NCI-H82 (cell line): Measurements from ENCODE around the gene KLK12.

Experiments used
- DNase-seq: peaks from one replicate; lab custom pipeline; 2025; lab: John Stamatoyannopoulos, UW

KLK12 gene

DNA sequence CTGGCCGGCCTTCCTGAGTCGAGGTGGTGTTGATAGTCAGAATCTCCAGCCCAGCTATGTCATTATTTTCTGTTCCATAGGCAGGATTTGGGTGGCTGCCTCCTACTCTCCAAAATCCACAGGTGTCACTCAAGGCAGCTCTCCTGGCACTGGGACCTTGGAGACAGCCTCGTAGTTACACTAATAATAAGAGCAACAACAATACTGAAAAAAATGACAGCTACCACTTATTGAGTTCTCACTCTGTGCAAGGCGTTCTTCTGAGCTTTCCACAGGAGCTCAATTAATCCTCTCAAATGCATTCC lies 12.2 kb upstream of the KLK12 start:
- DNase-seq, result no peak

DNA sequence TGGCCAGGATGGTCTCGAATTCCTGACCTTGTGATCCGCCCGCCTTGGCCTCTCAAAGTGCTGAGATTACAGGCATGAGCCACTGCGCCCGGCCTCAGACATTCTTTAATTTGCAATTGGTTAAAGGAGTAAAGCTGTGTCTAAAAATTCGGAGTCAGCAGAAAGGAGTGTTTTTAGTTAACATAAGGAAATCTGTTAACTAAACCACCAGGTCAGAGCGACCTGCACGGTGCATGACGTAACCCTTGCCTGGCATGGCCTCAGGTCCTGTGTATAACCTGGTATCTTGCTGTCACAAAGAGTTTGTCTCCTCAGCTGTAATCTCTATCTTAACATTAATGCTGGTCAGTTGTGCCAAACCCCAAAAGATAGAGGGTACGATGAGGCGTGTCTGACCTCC lies 9.5 kb upstream of the KLK12 start:
- DNase-seq, result no peak

DNA sequence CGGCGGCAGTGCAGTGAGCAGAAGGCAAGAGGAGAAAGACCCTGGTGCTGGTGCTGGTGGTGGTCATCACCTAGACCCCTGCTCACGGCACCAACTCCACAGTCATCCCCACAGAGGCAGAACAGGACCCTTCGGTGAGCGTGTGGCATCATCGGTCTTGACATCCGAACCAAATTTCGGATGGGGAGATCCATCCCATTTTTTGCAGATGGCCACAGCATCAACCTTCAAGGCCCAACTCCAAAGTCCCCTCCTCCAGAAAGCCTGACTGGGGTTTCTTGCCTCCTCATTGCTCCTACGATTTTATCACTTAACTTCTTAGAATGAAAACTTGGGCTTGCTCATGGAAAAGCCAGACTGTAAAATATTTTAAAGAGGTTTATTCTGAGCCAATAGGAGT lies 8.7 kb upstream of the KLK12 start:
- DNase-seq, result no peak

DNA sequence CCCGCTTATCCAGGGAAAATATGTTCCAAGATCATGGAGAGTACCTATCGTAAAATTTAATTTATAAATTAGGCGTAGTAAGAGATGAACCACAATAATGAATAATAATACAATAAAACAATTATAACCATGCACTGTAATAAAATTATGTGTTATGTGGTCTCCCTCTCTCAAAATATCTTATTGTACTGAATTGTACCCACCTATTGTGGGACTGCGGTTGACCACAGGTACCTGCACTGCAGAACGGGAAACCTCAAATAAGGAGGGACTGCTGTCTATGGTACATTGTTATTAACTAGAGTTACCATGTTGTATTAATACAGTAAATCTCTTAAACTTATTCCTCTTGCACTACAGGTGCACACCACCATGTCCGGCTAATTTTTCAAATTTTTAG lies 5.3 kb upstream of the KLK12 start:
- no peak for DNase-seq

DNA sequence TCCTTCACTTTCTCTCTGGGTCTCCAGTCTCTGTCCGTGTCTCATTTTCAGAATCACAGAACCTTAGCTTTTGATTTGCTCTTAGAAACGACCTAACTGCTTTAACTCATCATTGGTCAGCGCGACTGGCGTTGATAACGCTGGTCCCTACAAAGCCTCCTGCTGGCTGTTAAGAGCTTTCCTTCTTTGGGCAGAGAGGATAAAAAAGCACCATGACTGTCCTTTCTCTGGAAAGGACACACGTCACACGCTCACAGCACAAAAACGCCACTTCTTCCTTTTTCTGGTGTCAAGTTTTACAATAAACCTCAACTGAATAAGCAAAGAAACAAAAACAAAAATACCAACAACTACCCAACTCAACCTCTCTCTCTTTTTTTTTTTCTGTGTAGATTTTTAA lies 1.7 kb upstream of the KLK12 start:
- DNase-seq, result no peak

DNA sequence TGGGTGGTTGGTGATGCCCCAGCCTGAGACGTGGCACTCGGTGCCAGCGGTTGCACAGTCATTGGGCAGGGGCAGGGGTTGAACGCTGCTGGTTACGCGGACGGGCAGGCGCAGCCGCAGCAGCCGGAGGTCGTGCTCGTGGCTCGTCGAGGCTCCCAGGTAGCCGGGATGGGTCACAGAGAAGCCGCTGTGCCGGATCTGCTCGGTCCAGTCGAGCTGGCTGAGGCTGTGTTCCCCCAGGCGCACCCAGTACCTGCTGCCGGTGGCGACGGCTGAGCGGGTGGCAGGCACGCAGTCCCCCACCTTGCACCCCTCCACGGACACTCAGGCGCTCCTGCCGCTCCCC lies 2.9 kb downstream of the KLK12 start:
- DNase-seq, result no peak

DNA sequence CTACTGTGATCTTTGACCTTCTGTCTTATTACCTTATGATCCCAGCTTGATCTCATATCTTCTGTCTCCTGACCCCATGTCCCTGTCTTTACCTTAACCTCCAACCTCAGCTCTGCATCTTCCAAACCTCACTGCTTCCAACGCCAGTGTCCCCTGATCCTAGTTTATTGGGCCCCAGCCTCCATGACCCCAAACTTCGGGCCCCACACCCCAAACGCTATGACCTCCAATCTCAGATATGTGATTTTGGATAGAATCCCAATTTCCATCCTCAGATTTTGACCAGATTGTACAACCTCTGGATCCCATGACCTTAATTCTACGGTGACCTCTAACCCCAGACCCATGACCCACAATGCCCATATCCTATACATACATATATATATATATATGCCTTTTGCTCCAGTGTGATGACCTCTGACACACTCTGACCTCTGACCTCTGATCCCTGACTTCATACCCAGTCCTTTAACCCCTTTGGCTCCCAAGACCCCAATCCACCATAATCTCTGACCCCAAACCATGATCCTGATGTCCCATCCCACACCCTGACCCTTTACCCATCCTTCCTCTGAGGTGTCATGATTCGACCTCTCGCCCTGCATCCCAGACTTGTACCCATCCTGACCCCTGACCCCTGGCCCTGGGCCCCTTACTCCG lies 3.5 kb downstream of the KLK12 start:
- DNase-seq, result no peak

DNA sequence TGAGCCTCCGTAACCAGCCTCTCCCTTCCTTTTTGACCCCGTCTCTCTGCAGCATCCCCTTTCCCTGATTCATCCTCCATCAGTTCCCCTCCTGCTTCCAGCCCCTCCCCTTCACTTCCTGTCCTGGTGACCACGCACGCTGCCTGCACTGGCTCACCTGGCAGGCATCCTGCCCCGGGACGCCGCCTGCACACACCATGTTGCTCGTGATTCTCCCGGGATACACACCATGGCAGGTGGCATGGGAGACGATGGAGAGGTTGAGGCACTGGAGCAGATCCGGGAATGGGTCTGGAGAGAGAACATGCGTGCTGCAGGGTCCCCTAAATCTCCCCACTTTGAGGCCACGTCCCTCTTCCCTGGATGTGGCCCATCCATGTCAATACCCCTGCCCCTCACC lies 4.2 kb downstream of the KLK12 start:
- DNase-seq, result no peak

DNA sequence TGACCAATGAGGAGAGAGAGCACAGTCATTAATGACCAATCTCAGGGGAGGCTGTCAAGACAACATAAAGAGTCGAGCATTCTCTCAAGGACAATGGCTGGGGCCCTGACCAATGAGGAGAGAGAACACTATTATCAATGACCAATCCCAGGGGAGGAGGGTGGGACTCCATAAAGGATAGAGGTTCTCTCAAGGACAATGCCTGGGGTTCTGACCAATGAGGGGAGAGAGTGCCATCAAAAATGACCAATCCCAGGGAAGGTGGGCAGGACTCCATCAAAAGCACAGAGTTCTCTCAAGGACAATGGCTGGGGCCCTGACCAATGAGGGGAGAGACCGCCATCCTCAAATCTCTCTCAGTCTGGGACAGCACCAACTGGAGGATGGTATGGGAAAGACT lies 5.1 kb downstream of the KLK12 start:
- DNase-seq, result no peak

DNA sequence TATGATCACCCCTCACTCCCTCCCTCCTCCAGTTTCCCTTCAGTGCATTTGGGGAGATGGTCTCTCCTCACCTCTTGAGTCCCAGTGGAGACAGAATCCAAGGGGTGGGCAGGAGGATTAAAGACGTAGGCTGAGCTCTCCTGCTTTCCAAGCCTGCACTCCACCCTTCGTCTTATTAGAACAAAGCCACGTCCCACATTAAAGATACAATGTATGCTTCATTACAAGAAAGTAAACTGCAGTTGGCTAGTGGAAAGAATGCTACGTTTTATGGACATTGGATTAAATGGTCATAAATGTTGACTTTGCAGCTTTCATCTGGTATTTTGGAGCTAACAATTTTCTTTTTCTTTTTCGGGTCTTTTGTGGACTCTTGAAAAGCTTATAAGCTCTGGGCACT lies 6.9 kb downstream of the KLK12 start:
- no peak for DNase-seq

DNA sequence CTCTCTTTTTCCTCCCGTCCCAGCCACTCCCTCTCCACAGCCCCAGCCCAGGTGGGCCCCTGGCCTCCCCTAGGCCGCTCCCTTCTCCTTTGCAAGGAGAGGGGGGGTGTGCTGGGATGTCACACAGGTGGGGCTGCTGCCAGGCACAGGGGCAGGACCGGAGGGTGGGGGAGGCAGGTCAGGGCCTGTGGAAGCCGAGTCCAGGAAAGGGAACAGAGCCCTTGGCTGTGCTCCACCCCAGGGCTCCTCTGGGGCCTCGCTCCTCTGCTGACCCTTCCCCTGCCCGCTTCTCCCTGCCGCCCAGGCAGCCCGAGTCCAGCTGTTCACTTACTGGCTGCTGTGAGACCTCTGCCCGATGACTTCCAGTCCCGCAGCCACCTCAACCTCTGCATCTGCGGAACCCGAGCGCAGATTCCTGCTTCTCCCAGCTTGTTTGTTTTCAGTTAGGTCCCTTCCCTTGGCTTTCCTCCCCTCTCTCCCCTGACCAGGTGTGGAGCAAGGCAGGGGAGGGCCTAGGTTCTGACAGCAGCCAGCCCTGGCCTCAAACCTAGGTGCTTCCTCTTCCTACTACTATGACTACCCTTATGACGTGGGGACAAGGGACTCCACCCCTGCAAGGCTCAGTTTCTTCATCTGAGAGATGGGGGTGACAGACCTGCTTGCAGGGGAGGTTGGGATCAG lies 7.5 kb downstream of the KLK12 start:
- no peak for DNase-seq

DNA sequence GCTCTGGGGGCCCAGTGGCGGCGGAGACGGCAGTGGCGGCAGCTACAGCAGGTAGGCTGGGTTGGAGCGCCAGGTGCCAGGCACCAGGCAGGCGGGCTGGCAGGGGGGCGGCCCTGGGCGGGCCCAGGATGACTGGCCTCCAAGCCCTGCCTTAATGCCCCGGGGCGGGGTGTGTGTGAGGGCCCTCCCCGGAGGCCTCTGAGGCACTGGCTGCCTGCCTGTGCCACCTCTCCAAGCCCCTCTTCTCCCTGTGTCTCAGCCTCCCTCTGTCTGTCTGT lies 8.3 kb downstream of the KLK12 start, which contains the start of gene KLK11:
KLK11 (minus strand) TSS at position 63 of the 278 bp plus-strand sequence. CDS start 985 bp downstream, outside the sequence.
- no peak for DNase-seq

DNA sequence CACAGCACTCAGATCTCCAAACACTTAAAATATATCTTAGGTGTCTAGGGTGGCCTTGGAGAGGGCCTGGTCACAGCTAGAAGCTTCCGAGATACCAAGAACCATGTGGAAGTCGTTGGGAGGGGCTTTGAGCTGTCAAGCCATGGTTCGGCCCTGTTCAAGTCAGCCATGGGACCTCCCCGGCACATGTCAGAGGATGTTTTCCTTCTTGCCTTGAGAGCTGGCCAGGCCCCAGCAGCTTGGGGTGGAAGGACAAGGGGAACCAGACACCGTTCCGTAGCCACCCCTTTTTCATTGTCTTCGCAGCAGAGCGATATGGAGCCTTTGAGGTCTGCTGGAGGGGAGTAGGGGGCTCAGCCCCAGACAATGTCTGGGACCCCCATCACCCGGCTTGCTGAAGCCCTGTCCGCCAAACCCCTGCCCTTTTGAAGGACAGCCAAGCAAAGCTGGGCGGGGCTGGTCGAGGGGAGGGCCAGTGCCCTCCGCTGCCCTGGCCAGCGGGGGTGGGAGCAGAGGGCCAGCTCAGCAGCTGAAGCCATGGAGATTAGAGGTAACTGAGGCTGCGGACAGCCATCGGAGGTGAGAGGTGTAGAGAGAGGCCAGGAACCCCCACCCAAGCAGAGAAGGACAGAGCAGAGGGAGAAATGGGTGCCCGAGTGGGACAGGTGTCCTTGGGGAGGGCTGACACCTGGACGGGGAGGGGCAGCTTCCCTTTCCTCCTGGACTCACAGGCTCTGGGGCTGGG lies 8.8 kb downstream of the KLK12 start:
- DNase-seq, result no peak

DNA sequence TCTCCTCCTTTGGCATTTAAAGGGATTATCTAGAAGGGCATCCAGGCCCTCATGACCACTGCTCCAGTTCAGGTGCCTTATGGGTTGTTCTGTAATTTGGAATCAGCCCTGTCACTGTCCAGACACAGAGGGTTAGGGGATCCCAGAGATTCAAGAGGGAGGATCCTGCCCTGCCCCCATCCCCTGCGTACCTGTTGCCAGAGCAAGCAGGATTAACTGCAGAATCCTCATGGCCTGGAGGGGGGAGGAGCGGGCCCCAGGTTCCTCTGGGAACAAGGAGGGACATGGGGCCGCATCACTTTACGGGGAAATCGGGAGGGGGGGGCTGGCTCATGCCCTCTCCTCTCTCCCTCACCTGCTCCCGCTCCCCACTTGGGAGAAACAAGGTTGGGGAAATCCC lies 9.4 kb downstream of the KLK12 start:
- DNase-seq, result no peak

DNA sequence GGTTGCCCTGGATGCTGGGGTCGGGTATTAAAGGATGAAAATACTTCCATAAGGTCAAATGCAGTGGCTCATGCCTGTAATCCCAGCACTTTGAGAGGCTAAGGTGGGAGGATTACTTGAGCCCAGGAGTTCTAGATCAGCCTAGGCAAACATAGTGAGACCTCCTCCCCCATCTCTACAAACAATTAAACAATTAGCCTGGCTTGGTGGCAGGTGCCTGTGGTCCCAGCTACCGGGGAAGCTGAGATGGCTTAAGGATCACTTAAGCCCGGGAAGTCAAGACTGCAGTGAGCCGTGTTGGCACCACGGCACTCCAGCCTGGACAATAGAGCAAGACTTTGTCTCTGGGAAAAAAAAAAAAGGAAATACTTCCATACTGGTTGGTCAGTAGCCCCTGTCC lies 9.9 kb downstream of the KLK12 start:
- peak; percentile 55 for DNase-seq

DNA sequence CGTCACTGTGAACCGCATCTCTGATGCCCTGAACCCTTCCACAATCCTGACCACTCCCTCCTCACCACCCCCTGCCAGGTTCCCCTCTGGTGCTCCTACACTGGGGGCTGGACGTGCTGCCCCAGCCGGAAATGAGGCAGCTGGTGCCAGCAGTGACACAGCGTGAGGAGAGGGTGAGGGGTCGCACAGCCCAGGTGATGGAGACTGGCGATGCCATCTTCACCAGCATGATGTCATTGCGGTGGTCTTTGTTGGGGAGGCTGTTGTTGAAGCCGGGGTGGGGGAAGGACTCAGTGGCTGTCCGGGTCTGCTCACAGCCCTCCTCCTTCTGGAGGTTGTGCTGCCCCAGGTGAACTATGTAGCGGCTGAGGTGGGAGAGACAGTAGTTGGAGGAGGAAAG lies 10.9 kb downstream of the KLK12 start:
- DNase-seq, result no peak

DNA sequence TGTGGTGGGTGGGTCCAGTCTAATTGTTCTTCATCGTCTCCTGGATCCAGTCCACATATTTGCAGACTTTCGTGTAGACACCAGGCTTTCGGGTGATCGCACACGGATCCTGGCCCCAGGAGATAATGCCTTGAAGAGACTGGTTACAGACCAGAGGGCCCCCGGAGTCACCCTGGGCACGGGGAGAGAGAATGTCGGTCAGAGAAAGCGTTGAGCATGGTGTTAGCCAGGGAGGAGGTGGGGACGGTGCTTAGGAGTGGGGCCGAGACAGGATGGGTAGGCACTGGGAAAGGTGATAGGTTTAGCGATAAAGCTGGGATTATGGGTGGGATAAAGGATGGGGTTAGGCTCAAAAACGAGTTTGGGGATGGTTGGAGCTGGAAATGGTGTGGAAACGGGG lies 12.3 kb downstream of the KLK12 start:
- no peak for DNase-seq

DNA sequence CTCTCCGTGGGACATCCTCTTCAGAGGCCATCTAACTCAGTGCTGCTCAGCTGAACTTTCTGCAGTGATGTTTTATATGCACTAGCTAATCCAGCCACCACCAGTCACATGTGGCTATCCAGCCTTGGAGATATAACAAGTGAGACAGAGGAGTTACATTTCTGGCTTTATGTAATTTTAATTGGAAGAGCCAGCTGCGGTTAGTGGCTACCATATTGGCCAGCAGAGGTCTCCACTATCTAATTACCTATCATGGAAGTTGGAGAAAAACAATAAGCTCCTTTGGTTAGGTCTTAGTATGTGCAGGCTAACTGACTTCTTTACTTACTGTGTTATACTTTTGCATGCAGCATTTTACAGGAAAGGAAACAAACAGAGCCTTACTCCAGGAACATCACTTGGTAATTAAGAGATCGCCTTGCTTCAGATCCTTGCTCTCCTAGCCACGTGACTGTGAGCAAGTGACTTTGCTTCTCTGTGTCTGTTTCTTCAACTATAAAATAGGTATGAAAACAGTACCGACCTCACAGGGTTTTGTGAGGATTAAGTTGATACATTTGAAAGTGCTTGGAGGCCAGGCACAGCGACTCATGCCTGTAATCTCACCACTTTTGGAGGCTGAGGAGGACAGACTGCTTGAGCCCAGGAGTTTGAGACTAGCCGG lies 13.7 kb downstream of the KLK12 start:
- peak; percentile 57 for DNase-seq

DNA sequence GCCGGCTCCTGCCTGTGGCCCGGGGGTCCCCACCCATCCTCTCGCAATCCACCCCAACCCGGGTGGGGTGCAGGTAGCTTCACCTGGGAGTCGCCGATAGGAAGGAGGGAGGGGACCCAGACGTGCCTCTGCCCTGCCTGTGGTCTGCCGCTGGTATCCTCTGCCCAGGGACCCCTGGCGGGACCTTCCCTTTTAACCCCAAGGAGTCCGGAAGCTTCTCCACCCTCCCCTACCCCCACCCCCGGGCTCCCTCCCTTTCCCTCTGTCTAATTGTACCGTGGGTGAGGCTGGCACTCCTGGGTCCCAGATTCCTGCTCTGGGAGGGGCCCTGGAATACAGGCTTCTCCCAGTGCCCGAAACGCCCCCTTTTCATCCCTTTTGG lies 15.3 kb downstream of the KLK12 start, which contains the start of gene KLK10:
KLK10 (minus strand) TSS at position 166 of the 382 bp plus-strand sequence. CDS start 579 bp downstream, outside the sequence.
- DNase-seq, result no peak

DNA sequence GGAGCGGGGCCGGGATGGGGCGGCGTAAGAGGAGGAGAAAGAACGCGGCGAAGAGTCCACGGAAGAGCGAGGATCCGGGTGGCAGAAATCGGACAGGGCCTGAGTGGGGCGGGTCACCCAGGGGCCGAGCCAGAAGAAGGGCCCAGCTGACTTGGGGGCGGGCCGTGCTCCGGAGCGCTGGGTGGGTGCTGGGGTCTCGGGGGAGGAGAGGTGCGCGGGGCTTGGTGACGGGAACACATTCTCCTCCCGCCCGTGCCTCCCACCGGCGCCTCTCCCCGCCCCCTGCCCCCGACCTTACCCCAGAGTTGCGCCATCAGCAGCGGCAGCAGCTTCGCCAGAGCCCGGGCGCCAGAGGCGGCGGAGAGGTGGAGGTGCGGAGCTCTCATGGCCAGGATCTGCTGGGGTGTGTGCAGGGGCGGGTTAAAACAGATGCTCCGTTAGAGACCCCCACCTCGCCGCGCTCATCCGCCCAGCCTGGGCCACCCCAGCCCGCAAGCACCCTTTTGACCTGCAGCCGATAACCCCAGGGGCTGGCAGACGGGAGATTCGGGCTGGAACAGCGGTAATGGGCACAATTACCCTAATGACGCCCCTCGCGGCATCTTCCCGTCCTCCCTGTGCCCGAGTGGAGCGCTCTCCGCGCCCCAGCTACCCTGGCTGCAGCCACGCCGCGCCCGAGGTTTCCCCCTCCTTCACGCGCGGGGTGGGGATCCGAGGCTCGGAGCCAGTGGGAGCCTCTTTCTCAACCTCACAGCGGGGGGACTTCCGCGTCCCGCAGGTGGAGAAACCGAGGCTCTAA lies 15.9 kb downstream of the KLK12 start:
- no peak for DNase-seq

DNA sequence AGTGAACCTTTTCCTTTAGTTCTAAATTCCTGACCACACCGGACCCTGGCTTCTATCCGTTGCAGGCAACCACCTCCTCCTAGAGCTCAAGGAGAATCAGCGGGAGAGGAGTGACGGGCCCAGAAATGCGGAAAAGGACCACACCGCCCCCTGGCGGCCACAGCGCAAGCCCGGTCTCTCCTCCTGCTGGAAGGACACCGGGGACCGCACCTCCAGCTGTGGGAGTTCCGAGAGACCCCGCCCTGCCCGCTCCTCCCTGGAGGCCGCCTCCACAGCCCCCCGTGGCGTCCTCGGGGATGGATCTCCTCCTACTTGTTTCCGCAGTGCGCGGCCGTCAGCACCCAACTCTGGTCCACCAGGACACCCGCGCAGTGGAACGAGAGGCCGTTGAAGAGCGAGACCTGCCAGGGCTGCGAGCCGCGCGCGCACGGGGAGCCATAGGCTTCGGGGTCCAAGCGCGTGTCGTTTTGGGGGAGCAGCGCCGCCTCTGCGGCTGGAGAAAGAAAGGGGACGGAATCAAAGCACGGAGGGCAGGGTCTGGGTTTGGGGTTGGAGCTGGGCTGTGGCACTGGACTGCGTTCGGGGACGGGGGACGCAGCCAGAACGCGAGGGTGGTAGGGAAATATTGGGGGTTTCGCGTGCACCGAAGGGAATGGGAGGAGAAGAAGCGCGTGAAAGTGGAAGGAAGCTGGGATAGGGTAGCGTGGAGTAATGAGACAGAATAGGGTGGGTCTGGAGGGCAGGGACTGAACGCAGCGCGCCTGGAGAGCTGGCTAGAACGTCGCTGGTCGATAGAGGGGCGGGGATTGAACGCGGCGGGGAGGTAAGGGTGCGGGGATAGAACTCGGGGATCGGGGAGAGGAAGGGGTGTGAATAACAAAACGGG lies 17.8 kb downstream of the KLK12 start:
- peak; percentile 47 for DNase-seq
